AG20443 (cell line): ENCODE measurements around the gene KBTBD4.

Source experiments
- DNase-seq: peaks from one replicate; pipeline ENCODE4 v3.0.0; 2012; ENCODE audit warnings: low spot score, mixed read lengths

The KBTBD4 gene

DNA sequence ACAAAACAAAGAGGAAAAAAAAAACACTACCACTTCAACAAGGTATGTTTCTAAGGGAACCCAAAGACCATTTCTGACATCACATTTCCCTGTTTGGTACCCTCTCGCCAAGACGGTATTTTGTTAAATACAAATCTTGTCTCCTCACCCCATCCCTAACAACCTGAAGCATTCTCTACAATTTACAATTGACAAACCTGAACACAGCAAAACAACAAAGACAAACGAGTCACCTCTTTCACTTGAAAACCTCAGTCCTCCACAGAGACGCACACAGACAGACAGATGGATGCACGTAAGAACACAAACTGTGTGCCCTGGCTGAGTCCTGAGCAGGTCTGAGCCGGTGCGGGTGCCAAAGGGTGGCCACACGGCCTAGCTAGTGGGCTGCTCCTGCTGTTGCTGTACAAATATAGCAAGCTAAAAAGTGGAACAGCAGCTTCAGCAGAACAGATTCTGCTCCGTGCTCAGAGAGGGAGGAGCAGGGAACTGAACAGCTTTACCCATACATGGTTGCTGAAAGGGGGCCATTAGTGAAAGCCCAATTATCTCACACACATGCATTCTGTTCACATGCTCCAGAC, 54.4 kb downstream of the KBTBD4 start:
- peak; percentile 21 for DNase-seq

DNA sequence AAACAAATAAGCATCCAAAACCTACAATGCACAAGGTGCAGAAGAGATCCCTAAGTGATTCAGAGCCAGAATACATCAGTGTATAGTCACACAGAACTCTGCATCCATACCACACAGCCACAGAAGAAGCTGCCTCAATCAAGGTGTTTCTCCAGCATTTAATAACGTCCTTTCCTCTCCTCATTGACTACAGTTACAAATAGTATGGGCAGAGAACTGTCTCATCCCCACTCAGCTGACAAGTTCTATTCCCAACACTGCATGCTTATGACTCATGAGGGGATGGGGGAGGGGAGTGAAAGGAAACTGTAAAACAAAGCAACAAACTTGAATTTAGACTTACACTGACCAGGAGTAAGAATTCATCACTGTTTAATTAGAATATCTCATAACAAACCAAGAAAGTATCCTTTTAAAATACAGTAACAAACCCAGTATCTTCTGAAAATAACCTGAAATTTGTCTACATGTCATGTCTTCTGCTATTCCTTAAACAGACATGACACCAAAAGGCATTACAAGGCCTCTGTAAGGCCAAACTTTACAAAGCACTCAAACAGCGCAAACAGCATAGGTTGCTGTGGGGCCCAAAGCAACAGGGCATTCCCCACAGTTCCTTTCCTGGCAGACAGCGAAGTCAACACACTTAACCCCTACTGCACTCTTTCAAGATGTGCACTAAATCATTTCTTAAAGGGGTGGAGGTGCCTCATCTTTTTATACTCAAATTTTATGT, 55.1 kb downstream of the KBTBD4 start:
- peak; percentile 77 for DNase-seq
